Lower leg skin (tissue), 3 donors: Measurements from ENCODE around the gene IL18.

Source experiments
- CTCF ChIP-seq, 3 donors: fragments of 450-650 bp; IDR thresholded peaks; one replicate each; pipeline ENCODE4 v1.5.1; 2016; ENCODE audit warnings: antibody characterized with exemption in 3 of 3, mild to moderate bottlenecking in 3 of 3, moderate library complexity in 2 of 3
- POLR2A ChIP-seq, 2 donors: fragments of 450-650 bp; IDR thresholded peaks; one replicate each; pipeline ENCODE4 v1.6.1; 2016 to 2017; ENCODE audit warnings: antibody characterized with exemption in 2 of 2, mild to moderate bottlenecking in 1 of 2, moderate library complexity in 1 of 2

- no peak for TF ChIP-seq CTCF (IDR thresholded peaks at IDR 0.05)
- TF ChIP-seq POLR2A (IDR thresholded peaks at IDR 0.05), result no peak
Observed at GRCh38 chr11:112132737-112133136, 31.2 kb downstream of the IL18 start.
